HFFc6 (cell line): ENCODE measurements around the gene YY1. TPM values are rescaled to one million over a fixed set of nuclear protein-coding genes. Genes with fewer than 3 reads are reported as not detected.

Experiments
- DNase-seq: peaks from one replicate; pipeline ENCODE4 v3.0.0-alpha.2; 2018
- H3K27ac Mint-ChIP-seq: 2 replicates; pipeline ENCODE4 v1.8.0; 2020; ENCODE audit warnings: mild to moderate bottlenecking, mixed read lengths
- H3K27me3 Mint-ChIP-seq: 2 replicates; pipeline ENCODE4 v1.8.0; 2021; ENCODE audit warnings: mild to moderate bottlenecking, moderate library complexity, mixed read lengths; ENCODE audit not compliant: insufficient read depth
- H3K36me3 Mint-ChIP-seq: 2 replicates; pipeline ENCODE4 v1.8.0; 2021; ENCODE audit warnings: low read depth, mixed read lengths
- H3K4me1 Mint-ChIP-seq: 2 replicates; pipeline ENCODE4 v1.8.0; 2020; ENCODE audit warnings: low read depth, mixed read lengths
- H3K4me3 Mint-ChIP-seq: 2 replicates; pipeline ENCODE4 v1.8.0; 2020; ENCODE audit warnings: mild to moderate bottlenecking, moderate library complexity, mixed read lengths
- H3K9me3 Mint-ChIP-seq: 2 replicates; pipeline ENCODE4 v1.8.0; 2020; ENCODE audit warnings: mild to moderate bottlenecking, mixed read lengths
- long read RNA-seq: library from polyadenylated mRNA; unstranded; transcript quantifications from one replicate; pipeline ENCODE4 v2.0.0, GENCODE V29; 2019
- total RNA-seq, 6 experiments: library from RNA; stranded (reverse); fragmentation: NEBNext Ultra II Directional; extraction: Animal tissue kit (Norgen Biotek cat#: 25700); gene quantifications; 2 replicates in 1 of 6; 3 replicates in 5 of 6; pipeline ENCODE4 v1.2.3, GENCODE V29; 2021
- TF ChIP-seq, protein P1 (sequence below): fragments of 200-600 bp; sonication (generic); IDR thresholded peaks from 2 replicates; pipeline ENCODE4 v1.5.0; 2021; ENCODE audit warnings: antibody characterized with exemption, mild to moderate bottlenecking

The YY1 gene
- 10 to 100 TPM; 57.0 to 70.8 (median 68.1) TPM for total RNA-seq
- long read RNA-seq, full-length matches to known transcripts, result 47 of 70 reads
- long read RNA-seq, partial matches to known transcripts, result 12 of 70 reads
- long read RNA-seq, other reads (novel, unspliced or antisense), result 11 of 70 reads

DNA sequence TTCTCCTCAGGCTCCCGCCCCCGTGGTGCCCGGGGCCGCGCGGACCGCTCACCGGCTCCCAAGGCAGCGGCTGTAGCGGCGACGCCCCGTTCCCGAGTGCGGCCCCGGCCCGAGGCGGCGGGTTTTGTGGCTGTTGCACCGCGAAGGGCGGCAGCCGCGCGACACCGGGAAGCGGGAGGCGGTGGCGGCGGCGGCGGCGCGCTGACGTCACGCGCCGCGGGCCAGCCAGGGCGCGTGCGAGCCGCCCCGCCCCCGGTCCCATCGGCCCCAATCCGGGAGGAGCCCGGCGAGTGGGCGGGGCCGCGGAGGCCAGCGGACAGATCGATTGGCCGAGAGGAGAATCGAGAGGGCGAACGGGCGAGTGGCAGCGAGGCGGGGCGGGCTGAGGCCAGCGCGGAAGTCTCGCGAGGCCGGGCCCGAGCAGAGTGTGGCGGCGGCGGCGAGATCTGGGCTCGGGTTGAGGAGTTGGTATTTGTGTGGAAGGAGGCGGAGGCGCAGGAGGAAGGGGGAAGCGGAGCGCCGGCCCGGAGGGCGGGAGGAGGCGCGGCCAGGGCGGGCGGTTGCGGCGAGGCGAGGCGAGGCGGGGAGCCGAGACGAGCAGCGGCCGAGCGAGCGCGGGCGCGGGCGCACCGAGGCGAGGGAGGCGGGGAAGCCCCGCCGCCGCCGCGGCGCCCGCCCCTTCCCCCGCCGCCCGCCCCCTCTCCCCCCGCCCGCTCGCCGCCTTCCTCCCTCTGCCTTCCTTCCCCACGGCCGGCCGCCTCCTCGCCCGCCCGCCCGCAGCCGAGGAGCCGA is at the start of gene YY1:
Gene YY1, plus strand, starts transcription at position 726 of the 792 bp plus-strand sequence. CDS start 101 bp downstream, outside the sequence.
- Mint-ChIP-seq H3K36me3 (peaks cover 37% of the 10 kb centered on the region), H3K27ac (peak within 1 kb of the TSS; percentile 91), H3K9me3 (no peaks in the 10 kb centered on the region), H3K4me3 (peak within 1 kb of the TSS; percentile 94), H3K27me3 (no peaks in the 10 kb centered on the region; the same call in 1 of the 2 replicates), H3K4me1 (peaks cover 38% of the 10 kb centered on the region)
- TF ChIP-seq, protein P1, sequence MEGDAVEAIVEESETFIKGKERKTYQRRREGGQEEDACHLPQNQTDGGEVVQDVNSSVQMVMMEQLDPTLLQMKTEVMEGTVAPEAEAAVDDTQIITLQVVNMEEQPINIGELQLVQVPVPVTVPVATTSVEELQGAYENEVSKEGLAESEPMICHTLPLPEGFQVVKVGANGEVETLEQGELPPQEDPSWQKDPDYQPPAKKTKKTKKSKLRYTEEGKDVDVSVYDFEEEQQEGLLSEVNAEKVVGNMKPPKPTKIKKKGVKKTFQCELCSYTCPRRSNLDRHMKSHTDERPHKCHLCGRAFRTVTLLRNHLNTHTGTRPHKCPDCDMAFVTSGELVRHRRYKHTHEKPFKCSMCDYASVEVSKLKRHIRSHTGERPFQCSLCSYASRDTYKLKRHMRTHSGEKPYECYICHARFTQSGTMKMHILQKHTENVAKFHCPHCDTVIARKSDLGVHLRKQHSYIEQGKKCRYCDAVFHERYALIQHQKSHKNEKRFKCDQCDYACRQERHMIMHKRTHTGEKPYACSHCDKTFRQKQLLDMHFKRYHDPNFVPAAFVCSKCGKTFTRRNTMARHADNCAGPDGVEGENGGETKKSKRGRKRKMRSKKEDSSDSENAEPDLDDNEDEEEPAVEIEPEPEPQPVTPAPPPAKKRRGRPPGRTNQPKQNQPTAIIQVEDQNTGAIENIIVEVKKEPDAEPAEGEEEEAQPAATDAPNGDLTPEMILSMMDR, result no peak
- peak; percentile 99 for DNase-seq

DNA sequence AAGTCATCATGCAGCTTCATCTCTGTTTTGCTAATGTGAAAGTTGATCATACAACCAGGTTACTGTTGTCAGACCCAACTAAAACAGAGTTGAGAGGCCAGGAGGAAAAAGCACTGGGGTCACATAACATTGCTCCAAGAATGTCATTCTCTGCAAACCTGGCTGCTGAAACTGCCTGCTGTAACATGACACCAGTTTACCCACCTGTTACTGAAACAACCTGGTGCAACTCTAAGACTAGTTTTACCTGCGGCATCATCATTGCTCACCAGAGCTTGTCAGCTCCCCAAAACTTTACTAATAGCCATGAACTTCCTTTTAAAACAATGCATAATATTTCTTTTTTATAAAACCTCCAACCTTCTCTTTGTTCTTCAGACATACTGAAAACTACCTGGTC is 48.8 kb upstream of the YY1 start:
- Mint-ChIP-seq H3K36me3 (no peaks in the 10 kb centered on the region), H3K4me1 (peaks cover 5% of the 10 kb centered on the region; the same call in 1 of the 2 replicates), H3K4me3 (no peak overlapping the region), H3K27me3 (no peaks in the 10 kb centered on the region; the same call in 1 of the 2 replicates), H3K9me3 (no peaks in the 10 kb centered on the region), H3K27ac (no peak overlapping the region)
- DNase-seq, result no peak
- TF ChIP-seq, protein P1, result no peak

DNA sequence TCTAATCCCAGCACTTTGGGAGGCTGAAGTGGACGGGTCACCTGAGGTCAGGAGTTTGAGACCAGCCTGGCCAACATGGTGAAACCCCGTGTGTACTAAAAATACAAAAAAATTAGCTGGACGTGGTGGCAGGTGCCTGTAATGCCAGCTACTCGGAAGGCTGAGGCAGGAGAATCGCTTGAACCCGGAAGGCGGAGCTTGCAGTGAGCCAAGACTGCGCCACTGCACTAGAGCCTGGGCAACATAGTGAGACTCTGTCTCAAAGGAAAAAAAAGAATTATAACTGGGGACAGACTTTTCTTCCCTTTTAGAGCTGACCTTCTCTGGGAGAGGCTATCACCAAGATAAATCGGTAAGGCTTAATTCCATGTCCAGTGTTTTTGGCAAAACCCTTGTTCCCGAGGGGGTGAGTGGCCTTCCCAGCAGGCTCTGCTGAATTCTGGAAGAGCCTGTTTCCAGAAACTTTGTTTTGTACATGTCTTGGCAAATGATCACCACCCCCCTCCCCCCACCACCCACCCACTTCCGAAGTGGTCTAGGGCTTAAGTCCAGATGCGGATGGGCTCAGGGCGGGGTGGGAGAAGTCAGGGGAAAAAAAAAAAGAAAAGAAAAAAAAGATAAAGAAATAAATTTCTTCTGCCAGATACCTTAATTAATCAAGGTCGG is 47.2 kb upstream of the YY1 start:
- Mint-ChIP-seq H3K4me1 (peaks cover 5% of the 10 kb centered on the region; the same call in 1 of the 2 replicates), H3K27me3 (no peaks in the 10 kb centered on the region; the same call in none of the 2 replicates), H3K9me3 (no peaks in the 10 kb centered on the region), H3K27ac (no peak overlapping the region), H3K4me3 (no peak overlapping the region), H3K36me3 (no peaks in the 10 kb centered on the region)
- TF ChIP-seq, protein P1, result no peak
- no peak for DNase-seq

DNA sequence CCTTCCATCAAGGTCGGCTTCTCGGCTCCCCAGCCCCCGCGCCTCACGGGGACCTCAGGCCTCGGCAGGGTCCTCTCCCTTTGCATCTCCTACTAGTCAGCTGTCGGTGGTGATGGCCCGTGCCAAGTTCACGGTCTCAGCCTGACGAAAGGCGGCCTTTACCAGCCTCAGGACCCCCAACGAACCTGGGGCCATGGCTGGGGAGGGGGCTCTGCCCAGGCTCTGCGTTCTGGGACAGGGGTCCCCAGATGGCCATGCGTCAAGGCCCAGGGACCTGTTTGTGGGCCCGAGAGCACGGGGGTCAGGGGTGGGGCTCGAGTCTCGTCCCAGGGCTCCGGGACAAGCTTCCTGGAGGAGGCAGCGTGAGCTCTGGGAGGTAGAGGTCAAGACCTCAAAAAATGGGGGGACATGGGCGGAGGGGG is 46.7 kb upstream of the YY1 start:
- Mint-ChIP-seq H3K9me3 (no peaks in the 10 kb centered on the region), H3K27me3 (no peaks in the 10 kb centered on the region; the same call in none of the 2 replicates), H3K36me3 (no peaks in the 10 kb centered on the region), H3K4me1 (peaks cover 5% of the 10 kb centered on the region; the same call in 1 of the 2 replicates), H3K27ac (peak overlapping the region; percentile 72), H3K4me3 (peak overlapping the region; percentile 65)
- TF ChIP-seq, protein P1, result no peak
- DNase-seq, result no peak

DNA sequence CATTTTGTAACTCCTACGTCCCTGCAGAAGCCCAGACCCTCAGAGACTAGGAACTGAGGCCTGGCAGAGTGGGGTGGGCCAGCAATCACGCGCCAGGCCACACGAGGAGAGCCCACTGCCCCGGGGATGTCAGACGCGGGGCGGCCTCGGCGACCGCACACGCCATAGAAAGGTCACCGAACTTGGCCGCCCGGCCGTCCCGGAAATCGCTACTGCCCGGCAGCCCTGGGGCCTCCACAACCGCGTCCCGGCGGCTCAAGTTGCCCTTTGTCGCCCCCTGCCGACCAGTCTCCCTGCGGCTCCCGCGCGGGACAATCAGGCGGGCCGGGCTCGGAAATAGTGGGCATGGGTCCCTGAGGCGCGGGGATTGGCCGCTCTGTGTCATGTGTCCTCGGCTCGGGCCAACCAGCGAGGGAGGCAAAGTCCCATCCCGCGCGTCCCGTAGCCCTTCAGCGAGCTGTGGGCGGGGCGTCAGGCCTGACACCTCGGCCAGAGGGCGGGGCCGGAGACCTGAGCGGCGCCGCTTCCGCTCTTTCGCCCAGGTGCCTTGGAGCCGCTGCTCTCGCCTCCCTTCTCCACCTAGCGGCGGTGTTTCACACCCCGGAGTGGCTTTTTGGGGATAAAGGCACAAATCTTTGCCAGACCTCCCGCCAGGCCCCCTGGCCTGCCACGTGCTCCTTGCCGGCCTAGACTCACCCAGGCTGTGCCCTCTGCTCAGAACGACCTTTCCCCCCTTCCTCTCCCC is 46.1 kb upstream of the YY1 start:
- peaks cover 5% of the 10 kb centered on the region; the same call in 1 of the 2 replicates for H3K4me1 Mint-ChIP-seq
- no peaks in the 10 kb centered on the region for H3K9me3 Mint-ChIP-seq
- no peaks in the 10 kb centered on the region; the same call in none of the 2 replicates for H3K27me3 Mint-ChIP-seq
- DNase-seq, result peak; percentile 93
- no peaks in the 10 kb centered on the region for H3K36me3 Mint-ChIP-seq
- H3K27ac Mint-ChIP-seq, result peak overlapping the region; percentile 72
- peak overlapping the region; percentile 68 for H3K4me3 Mint-ChIP-seq
- TF ChIP-seq, protein P1, result peak; percentile 96
